Endothelial cell of umbilical vein (primary cell): ENCODE measurements around the gene PNKP. TPM values are rescaled to one million over a fixed set of nuclear protein-coding genes. Genes with fewer than 3 reads are reported as not detected.

Experiments
- BruUV-seq: library from RNA; stranded (reverse); fragments of 400-500 nt; replicated peaks from 2 replicates; lab custom pipeline; 2021; lab: Mats Ljungman, UMichigan
- CTCF ChIA-PET: fragments of 300-600, 350-600 bp; sonication (Branson Sonifier 250); formaldehyde crosslinking; loops from one replicate; lab custom pipeline; 2021; ENCODE audit warnings: antibody characterized with exemption, inconsistent platforms; lab: Charles Lee
- POLR2A ChIA-PET: fragments of 300-600, 350-600 bp; sonication (Branson Sonifier 250); formaldehyde crosslinking; loops from one replicate; lab custom pipeline; 2021; ENCODE audit warnings: antibody characterized with exemption, inconsistent platforms; lab: Charles Lee
- DNase-seq: peaks from one replicate; pipeline ENCODE4 v3.0.0-alpha.2; 2011; ENCODE audit warnings: low read depth, low spot score
- FAIRE-seq: peaks from 2 replicates; lab custom pipeline; 2011; peaks lifted over from hg19 to GRCh38; lab: Jason Lieb, UNC
- H2AFZ ChIP-seq: 2 replicates; pipeline ENCODE4 v1.6.0; 2012; ENCODE audit warnings: low read depth, low read length, control low read depth, inconsistent platforms
- H3K27ac ChIP-seq: 2 replicates; pipeline ENCODE4 v1.5.1; 2011; ENCODE audit warnings: low read depth, mild to moderate bottlenecking, control low read depth, low read length, moderate library complexity; ENCODE audit not compliant: insufficient read depth
- H3K27me3 ChIP-seq, 2 experiments: 2 replicates each; pipeline versions ENCODE4 v1.6.0 to v1.6.1; 2011; ENCODE audit warnings: low read length in 2 of 2, mixed read lengths in 1 of 2; ENCODE audit not compliant: control insufficient read depth in 2 of 2, insufficient read depth in 2 of 2
- H3K36me3 ChIP-seq, 2 experiments: 2 replicates in 1 of 2; 3 replicates in 1 of 2; pipeline ENCODE4 v1.5.1; 2011; ENCODE audit warnings: low read length in 2 of 2, mild to moderate bottlenecking in 1 of 2, moderate library complexity in 1 of 2; ENCODE audit not compliant: control insufficient read depth in 2 of 2, insufficient read depth in 2 of 2; ENCODE audit errors: extremely low read depth in 1 of 2
- H3K4me1 ChIP-seq: 3 replicates; pipeline ENCODE4 v1.5.1; 2011; ENCODE audit warnings: mild to moderate bottlenecking, low read length; ENCODE audit not compliant: control insufficient read depth, insufficient read depth; ENCODE audit errors: extremely low read depth
- H3K4me2 ChIP-seq: 2 replicates; pipeline ENCODE4 v1.6.1; 2011; ENCODE audit warnings: low read length, control low read depth, mixed read lengths; ENCODE audit not compliant: insufficient read depth
- H3K4me3 ChIP-seq, 3 experiments: fragments of 200-600 bp in 1 of 3; sonication (generic), shearing (Covaris generic) in 1 of 3; replicated peaks in 1 of 3; 2 replicates each; pipeline ENCODE4 v1.5.1; 2011 to 2016; ENCODE audit warnings: control low read depth in 3 of 3, low read length in 3 of 3, mild to moderate bottlenecking in 2 of 3, inconsistent platforms in 1 of 3, low read depth in 1 of 3, moderate library complexity in 1 of 3; ENCODE audit not compliant: insufficient read depth in 1 of 3
- H3K79me2 ChIP-seq: 2 replicates; pipeline ENCODE4 v1.6.0; 2012; ENCODE audit warnings: low read length, inconsistent platforms; ENCODE audit not compliant: control insufficient read depth, insufficient read depth
- H3K9ac ChIP-seq: replicated peaks from 2 replicates; pipeline ENCODE3; 2011; ENCODE audit warnings: low read length, control low read depth; ENCODE audit not compliant: insufficient read depth; ENCODE audit errors: extremely low read depth
- H3K9me1 ChIP-seq: replicated peaks from 3 replicates; pipeline ENCODE4 v1.6.0; 2011; ENCODE audit warnings: mild to moderate bottlenecking, low read length; ENCODE audit not compliant: control insufficient read depth, insufficient read depth; ENCODE audit errors: extremely low read depth
- H3K9me3 ChIP-seq: replicated peaks from 2 replicates; pipeline ENCODE4 v1.5.1; 2012; ENCODE audit warnings: low read length, inconsistent platforms; ENCODE audit not compliant: control insufficient read depth, insufficient read depth
- H4K20me1 ChIP-seq: replicated peaks from 2 replicates; pipeline ENCODE3; 2011; ENCODE audit warnings: mild to moderate bottlenecking, low read length; ENCODE audit not compliant: control insufficient read depth, insufficient read depth; ENCODE audit errors: extremely low read depth
- EZH2 ChIP-seq: IDR thresholded peaks from 2 replicates; pipeline ENCODE4 v1.6.1; 2012; ENCODE audit warnings: borderline replicate concordance, low read depth, mild to moderate bottlenecking, moderate library complexity, low read length, inconsistent platforms; ENCODE audit not compliant: severe bottlenecking
- FOS ChIP-seq: IDR thresholded peaks from 2 replicates; pipeline ENCODE4 v1.6.1; 2011; ENCODE audit warnings: mild to moderate bottlenecking, low read length, moderate library complexity, borderline replicate concordance; ENCODE audit not compliant: insufficient read depth
- GATA2 ChIP-seq: IDR thresholded peaks from 2 replicates; pipeline ENCODE4 v1.7.0; 2011; ENCODE audit warnings: low read depth, mild to moderate bottlenecking, moderate library complexity, mixed read lengths, low read length; ENCODE audit not compliant: insufficient read length, insufficient read depth
- JUN ChIP-seq: IDR thresholded peaks from 2 replicates; pipeline ENCODE4 v1.6.1; 2011; ENCODE audit warnings: borderline replicate concordance, low read depth; ENCODE audit not compliant: insufficient read length, insufficient read depth
- MYC ChIP-seq: IDR thresholded peaks from one replicate; pipeline ENCODE4 v1.6.1; 2011; ENCODE audit warnings: mild to moderate bottlenecking, low read depth, low read length
- POLR2A ChIP-seq: IDR thresholded peaks from 2 replicates; pipeline ENCODE4 v1.6.1; 2012; ENCODE audit warnings: low read depth, mild to moderate bottlenecking, control low read depth, low read length
- POLR2AphosphoS5 ChIP-seq: IDR thresholded peaks from 2 replicates; pipeline ENCODE4 v1.6.1; 2012; ENCODE audit warnings: low read depth, mild to moderate bottlenecking, control low read depth, low read length, moderate library complexity; ENCODE audit not compliant: insufficient read depth
- dilution Hi-C: fragments of 300-500 bp; cut with MboI; formaldehyde crosslinking; loops from one replicate; pipeline ENCODE4 v1.15.0; 2019; ENCODE audit warnings: low sequenced_read_pairs; ENCODE audit not compliant: extremely low pct_ligation_motif_present
- intact Hi-C: fragments of 100-400 bp; cut with micrococcal nuclease; formaldehyde crosslinking; loops from one replicate; pipeline ENCODE4 v1.10.0; 2022
- polyA plus RNA-seq, 4 experiments: library from polyadenylated mRNA; depleted of rRNA in 3 of 4; stranded (reverse) in 3 of 4; unstranded in 1 of 4; fragments of >200 nt; gene quantifications; 2 replicates each; pipeline versions ENCODE4 v1.2.1 to v1.2.3, GENCODE V29; 2011 to 2012; ENCODE audit warnings: missing spikeins in 1 of 4
- total RNA-seq: library from RNA; stranded (reverse); gene quantifications from 2 replicates; pipeline ENCODE4 v1.2.3, GENCODE V29; 2021
- TF ChIP-seq, protein P1 (sequence below): IDR thresholded peaks from 2 replicates; pipeline ENCODE4 v1.6.1; 2011; ENCODE audit not compliant: insufficient read depth, insufficient read length
- TF ChIP-seq, protein P2 (sequence below), 2 donors: IDR thresholded peaks; 1 replicate in 1 of 2; 2 replicates in 1 of 2; pipeline ENCODE4 v1.5.1; 2011; ENCODE audit warnings: low read length in 2 of 2, mild to moderate bottlenecking in 2 of 2, moderate library complexity in 2 of 2, control low read depth in 1 of 2, inconsistent platforms in 1 of 2, low read depth in 1 of 2; ENCODE audit not compliant: insufficient read depth in 1 of 2; ENCODE audit errors: extremely low read depth in 1 of 2

PNKP gene
- total and polyA plus RNA-seq, 2 donors (not counting 3 experiments of a cell fraction or from before 2014, with no cell fraction given): 39.4 to 112 TPM

GRCh38 chr19:49913720-49914119 is 46.3 kb upstream of the PNKP start:
- Histone ChIP-seq H3K9me1 (no peaks in the 10 kb centered on the region), H3K9me3 (no peaks in the 10 kb centered on the region), H3K79me2 (peaks cover 29% of the 10 kb centered on the region), H3K9ac (no peak overlapping the region), H4K20me1 (no peaks in the 10 kb centered on the region), H2AFZ (no peak overlapping the region), H3K4me3 (no peak overlapping the region), H3K36me3 (peaks cover 10 to 24% of the 10 kb centered on the region in 2 experiments), H3K27me3 (no peaks in the 10 kb centered on the region), H3K27ac (no peak overlapping the region), H3K4me1 (no peaks in the 10 kb centered on the region), H3K4me2 (no peak overlapping the region)
- CTCF ChIA-PET: interaction anchor here (1.2 kb wide), 1 partner anchor 15 kb away, joined by 3 read pairs; the partner anchor contains the start of gene ATF5
- BruUV-seq: no TSS peak
- DNase-seq (no peak), FAIRE-seq (no peak)
- POLR2A ChIA-PET: no interaction called here
- dilution Hi-C loops (no loop called here), intact Hi-C loops (no loop called here)
- no peak for TF ChIP-seq FOS
- no peak for TF ChIP-seq MYC
- TF ChIP-seq JUN: no peak
- TF ChIP-seq EZH2: no peak
- no peak for TF ChIP-seq GATA2
- TF ChIP-seq, protein P1, sequence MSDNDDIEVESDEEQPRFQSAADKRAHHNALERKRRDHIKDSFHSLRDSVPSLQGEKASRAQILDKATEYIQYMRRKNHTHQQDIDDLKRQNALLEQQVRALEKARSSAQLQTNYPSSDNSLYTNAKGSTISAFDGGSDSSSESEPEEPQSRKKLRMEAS: no peak
- TF ChIP-seq POLR2A: no peak
- no peak for TF ChIP-seq POLR2AphosphoS5
- TF ChIP-seq, protein P2, sequence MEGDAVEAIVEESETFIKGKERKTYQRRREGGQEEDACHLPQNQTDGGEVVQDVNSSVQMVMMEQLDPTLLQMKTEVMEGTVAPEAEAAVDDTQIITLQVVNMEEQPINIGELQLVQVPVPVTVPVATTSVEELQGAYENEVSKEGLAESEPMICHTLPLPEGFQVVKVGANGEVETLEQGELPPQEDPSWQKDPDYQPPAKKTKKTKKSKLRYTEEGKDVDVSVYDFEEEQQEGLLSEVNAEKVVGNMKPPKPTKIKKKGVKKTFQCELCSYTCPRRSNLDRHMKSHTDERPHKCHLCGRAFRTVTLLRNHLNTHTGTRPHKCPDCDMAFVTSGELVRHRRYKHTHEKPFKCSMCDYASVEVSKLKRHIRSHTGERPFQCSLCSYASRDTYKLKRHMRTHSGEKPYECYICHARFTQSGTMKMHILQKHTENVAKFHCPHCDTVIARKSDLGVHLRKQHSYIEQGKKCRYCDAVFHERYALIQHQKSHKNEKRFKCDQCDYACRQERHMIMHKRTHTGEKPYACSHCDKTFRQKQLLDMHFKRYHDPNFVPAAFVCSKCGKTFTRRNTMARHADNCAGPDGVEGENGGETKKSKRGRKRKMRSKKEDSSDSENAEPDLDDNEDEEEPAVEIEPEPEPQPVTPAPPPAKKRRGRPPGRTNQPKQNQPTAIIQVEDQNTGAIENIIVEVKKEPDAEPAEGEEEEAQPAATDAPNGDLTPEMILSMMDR (IDR thresholded peaks at IDR 0.05; ENCODE audit: extremely low read depth in 1 of 2, insufficient read depth in 1 of 2, low read depth in 1 of 2, low read length in 2 of 2): no peak
